ENCODE data around the gene RASAL1.

RASAL1 gene, protein sequence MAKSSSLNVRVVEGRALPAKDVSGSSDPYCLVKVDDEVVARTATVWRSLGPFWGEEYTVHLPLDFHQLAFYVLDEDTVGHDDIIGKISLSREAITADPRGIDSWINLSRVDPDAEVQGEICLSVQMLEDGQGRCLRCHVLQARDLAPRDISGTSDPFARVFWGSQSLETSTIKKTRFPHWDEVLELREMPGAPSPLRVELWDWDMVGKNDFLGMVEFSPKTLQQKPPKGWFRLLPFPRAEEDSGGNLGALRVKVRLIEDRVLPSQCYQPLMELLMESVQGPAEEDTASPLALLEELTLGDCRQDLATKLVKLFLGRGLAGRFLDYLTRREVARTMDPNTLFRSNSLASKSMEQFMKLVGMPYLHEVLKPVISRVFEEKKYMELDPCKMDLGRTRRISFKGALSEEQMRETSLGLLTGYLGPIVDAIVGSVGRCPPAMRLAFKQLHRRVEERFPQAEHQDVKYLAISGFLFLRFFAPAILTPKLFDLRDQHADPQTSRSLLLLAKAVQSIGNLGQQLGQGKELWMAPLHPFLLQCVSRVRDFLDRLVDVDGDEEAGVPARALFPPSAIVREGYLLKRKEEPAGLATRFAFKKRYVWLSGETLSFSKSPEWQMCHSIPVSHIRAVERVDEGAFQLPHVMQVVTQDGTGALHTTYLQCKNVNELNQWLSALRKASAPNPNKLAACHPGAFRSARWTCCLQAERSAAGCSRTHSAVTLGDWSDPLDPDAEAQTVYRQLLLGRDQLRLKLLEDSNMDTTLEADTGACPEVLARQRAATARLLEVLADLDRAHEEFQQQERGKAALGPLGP

DNA sequence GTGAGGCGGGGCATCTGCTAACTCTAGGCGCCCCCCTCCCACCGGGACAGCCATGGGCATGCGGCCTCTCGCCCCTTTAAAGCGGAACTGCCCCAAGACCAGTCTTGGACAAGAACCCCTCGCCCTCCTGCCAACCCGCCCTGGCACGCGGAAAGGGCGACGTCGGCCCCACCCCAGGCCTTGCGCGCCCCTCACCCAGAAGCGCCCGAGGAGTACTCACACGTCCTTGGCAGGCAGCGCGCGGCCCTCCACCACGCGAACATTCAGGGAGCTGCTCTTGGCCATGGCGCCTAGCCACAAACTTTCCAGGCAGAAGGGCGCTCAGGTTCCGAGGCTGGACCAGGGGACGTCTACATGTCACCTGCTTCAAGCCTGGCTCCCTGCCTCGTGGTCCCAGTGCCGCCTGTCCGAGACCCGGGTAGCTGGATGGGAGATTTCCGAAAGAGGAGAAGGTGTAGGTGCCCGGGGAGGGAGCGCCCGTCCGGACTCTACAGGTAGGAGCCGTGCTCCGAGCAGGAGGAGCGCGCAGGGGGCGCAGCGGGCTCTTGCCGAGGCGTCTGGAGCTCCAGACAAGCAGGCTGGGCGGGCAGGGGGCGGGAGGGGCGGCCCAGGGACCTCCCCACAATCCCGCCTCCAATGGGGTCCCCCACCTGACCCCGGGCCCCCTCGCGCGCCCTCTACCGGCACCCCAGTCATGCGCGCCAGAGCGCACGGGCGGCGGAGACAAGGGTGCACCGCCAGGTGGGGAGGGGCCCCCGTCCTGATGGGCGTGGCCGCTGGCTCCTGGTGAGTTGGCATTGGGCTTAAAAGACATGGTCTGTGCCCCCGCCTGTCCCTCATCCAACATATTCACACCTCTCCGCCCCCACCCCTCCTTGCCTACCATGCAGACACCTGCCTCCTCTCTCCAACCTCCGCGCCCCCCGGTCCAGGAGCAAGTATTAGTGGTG is at the start of gene RASAL1:
TSS of gene RASAL1 (minus strand) at position 584 of the 950 bp plus-strand sequence. CDS start at position 285, 299 bp downstream.
- peak in 1 of 2 donors; percentile 18 for DNase-seq

- DNase-seq, result peak; percentile 83 to 89
These were observed 49.3 kb upstream of the RASAL1 start for GRCh38 chr12:113184900-113185179.

DNA sequence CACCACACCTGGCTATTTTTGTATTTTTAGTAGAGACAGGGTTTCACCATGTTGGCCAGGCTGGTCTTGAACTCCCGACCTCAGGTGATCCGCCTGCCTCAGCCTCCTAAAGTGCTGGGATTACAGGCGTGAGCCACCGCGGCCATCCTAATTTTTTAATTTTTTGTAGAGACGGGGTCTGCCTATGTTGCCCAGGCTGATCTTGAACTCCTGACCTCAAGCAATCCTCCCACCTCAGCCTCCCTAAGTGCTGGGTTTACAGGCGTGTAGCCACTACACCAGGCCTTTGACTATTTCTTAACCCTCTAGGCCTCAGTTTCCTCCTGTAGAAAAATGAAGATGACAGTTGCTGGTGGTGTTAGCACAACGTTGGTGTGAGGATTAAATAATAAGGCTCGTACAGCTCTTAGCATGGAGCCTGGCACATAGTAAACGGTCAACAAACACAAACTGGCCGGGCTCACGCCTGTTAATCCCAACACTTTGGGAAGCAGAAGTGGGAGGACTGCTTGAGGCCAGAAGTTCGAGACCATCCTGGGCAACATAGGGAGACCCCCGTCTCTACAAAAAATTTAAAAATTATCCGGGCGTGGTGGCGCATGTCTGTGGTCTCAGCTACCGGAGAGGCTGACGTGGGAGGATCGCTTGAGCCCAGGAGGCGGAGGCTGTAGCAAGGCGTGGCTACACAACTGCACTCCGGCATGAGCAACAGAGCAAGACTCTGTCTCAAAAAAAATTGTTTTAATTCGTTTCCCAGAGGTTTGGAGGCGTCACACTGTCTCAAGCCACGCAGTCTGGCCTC is 48.7 kb upstream of the RASAL1 start:
- no peak for DNase-seq

DNA sequence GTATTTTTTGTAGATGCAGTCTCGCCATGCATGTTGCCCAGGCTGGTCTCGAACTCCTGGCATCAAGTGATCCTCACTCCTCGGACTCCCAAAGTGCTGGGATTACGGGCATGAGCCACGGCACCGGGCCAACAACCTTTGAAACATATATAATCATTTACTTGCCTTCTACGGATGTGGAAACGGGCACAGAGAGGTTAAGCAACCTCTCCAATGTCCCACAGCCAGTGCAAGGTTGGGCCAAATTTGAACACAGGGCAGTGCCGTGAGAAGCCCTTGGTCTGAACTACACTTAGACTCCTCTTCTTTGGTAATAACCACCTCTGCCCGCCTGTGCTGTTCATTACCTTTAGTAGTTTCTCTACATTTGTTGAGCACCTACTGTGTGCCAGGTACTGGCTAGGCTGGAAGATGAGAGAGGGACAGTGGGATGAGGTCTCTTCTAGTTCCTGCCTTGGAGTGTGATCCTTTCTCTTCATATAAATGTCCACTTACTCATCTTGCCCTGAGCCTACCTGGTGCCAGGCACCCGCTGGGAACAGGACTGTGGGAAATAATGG is 47.5 kb upstream of the RASAL1 start:
- DNase-seq, result no peak

DNA sequence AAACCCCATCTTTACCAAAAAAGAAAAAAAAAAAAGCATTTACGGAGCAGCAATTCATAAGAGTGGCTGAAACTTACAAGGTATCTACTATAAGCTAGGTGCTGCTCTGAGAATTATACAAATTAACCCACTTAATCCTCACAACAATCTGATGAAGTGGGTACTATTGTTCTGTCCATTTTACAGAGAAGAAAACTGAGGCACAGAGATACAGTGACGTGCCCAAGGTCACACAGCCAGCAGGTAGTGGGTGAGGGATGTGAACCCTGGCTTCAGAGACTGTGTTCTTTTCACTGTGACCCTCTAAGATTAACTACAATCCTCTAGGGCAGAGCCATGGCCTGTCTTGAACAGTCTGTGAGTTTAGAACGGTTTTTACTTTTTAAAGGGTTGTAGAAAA is 46.4 kb upstream of the RASAL1 start:
- no peak for DNase-seq

- DNase-seq, result no peak
These were observed 44.8 kb upstream of the RASAL1 start for GRCh38 chr12:113180333-113180732.

DNA sequence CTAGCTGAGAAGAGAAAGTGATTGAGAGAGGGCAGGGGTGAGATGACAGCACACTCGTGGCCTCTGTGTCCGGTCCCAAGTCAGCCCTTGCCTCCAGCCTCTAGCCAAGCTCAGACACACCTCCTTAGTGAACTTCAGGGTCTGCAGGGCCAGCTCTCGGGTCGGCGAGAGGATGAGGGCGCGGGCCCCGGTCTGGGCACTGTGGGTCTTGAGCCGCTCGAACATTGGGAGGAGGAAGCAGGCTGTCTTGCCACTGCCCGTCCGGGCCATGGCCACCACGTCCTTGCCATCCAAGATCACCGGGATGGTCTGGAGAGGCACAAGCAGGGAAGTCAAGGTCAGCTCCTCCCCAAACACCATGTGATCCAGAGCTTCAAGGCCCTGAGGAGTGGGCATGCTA is 43.5 kb upstream of the RASAL1 start:
- no peak for DNase-seq

DNA sequence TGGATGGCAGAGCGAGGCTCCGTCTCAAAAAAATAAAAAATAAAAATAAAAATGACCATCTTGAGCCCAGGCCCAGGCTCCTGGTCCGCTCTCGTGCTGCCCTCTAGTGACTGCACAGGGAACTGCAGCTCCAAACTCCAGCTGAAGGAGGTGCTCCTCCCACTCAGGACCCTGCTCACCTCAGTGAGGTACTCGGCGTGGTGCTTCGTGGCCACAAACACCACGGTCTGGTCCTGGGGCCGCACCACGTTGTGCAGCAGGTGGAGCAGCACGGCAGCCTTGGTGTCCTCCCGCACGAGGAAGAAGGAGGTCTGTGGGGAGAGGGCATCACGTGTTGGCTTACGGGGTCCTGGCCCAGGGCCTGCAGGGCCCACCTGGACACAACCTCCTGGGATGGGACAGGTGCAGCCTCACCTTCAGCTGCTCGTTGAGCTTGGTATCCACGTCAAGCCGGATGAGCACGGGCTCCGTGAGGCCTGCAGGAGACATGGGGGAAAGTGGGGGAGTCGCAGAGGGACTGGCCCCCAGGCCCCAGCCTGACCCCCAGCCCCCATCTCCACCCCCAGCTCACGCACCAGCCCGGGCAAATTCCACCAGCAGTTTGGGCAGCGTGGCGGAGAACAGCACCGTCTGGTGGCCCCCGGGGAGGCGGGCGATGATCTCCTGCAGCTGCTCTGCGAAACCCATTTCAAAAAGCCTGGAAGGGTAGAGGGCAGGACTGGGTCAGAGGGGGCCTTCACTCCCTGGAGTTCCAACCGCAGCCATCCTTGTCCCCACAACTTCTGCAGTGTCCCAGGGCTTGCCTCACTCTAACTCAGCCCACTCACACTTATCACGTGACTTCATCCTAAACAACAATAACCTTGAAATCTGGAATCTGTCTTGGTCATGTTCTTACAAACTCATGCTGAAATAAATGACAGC is 39.2 kb upstream of the RASAL1 start:
- DNase-seq, result peak; percentile 55 to 90

DNA sequence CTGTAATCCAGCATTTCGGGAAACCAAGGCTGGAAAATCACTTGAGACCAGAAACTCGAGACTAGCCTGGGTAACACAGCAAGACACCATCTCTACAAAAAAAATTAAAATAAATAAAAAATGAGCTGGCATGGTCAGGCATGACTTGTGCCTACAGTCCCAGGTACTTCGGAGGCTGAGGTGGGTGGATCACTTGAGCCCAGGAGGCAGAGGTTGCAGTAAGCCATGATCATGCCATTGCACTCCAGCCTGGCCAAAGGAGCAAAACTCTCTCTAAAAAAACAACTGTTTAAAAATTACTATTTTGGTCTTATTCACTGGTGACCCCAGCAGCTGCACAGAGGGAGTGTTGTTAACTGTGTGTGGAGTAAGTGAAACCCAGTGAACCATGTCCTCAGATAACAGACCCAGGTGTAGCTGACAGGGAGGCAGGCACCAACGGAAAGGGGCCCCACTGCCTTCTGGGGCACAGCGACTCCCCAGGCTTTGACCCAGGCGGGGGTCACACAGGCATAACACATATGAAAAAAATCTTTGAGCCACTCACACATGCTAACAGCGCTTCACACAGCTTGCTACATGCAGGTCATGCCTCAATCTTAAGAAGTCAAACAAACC is 37.6 kb upstream of the RASAL1 start:
- DNase-seq, result no peak

DNA sequence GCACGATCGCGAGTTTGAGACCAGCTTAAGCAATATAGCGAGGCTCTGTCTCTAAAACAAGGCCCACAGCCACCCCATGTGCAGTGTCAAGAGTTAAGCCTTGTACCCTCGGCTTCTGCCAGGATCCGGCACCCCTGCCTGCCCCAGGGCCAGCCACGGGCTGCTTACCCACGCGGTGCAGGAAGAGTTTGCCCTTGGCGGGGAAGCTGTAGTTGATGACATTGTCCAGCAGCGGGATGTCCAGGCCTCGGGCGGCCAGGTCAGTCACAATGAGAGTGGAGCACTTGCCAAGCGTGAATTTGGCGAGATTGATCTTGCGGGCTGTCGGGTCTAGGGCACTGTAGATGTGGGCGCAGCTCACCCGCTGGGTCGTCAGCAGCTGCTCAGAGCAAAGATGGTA is 36.6 kb upstream of the RASAL1 start:
- no peak for DNase-seq

DNA sequence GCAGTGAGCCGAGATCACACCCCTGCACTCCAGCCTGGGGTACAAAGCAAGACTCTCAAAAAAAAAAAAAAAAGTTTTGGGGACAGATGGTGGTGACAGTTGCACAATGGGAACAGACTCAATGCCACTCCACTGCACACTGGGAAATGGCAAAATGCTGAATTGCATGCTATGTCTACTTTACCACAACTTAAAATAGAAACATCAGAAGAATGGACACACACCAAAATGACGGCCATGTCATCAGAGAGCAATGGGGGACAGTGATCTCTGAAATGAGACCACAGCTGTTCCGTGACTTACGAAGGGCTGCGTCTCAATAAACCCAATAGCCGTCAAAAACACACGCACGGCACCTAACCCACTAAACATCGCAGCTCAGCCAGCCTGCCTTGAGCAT is 36.0 kb upstream of the RASAL1 start:
- no peak for DNase-seq

DNA sequence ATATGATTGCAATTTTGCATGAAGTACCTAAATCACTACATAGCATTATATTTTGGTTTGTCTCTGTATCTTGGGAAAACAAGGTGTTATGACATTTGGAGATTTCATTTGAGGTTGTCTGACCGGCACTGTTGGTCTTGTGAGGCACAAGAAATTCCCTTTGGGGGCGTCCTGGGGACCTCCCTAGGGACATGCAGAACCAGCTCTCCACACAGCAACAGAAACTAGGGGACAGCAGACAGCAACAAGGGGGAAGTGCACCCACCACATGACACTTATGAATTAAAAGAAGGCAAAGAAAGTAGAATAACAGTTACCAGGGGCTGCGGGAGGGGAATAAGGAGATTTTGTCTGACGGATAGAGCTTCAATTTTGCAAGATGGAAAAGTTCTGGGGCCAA is 35.4 kb upstream of the RASAL1 start:
- DNase-seq, result peak in 1 of 2 donors; percentile 42

DNA sequence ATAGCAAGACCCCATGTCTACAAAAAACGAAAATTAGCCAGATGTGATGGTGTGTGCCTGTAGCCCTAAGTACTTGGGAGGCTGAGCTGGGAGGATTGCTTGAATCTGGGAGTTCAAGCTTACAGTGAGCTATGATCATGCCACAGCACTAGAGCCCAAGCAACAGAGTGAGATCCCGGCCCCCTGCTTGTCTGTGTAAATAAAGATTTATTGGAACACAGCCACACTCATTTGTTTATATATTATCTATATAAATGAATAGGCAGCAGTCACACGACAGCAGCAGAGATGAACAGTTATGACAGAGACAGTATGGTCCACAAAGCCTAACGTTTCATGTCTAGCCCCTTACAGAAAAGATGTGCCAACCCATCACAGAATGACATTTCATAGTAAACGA is 34.9 kb upstream of the RASAL1 start:
- no peak for DNase-seq

DNA sequence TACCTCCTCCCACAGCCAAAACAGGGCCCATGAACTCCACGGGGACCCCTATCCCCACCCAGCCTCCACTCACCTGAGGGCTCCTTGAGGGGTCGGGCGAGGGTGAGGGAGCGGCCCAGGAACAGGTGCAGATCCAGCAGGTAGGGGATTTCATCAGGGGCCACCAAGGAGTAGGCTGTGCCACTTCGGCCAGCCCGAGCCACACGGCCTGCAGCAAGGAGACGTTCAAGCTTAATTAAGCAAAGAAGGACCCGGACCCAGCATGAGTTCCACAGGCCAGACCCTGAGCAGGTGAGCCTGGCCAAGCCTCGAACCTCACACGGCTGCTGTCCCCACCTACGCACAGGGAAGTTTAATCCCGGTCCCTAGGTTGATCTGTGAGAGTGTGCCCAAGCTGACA is 34.1 kb upstream of the RASAL1 start:
- no peak for DNase-seq

DNA sequence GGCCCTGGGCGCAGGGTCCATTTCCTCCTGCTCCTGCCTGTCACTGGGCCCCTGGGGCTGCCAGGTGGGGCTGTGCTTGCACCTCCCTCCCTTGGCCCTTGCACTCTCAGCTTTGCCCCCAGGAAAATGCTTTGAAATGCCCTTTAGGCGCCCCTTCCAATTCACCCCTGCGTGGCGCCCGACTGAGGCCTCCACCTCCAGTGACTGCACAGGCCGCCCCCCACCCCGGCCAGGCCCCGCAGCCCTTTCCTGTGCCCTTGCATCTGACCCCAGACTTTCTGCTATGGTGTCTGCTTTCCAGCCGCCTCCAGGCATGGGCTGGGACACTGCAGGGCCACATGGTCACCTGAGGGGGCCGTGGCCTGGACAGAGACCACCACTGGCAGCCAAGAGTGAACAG is 32.3 kb upstream of the RASAL1 start:
- no peak for DNase-seq

DNA sequence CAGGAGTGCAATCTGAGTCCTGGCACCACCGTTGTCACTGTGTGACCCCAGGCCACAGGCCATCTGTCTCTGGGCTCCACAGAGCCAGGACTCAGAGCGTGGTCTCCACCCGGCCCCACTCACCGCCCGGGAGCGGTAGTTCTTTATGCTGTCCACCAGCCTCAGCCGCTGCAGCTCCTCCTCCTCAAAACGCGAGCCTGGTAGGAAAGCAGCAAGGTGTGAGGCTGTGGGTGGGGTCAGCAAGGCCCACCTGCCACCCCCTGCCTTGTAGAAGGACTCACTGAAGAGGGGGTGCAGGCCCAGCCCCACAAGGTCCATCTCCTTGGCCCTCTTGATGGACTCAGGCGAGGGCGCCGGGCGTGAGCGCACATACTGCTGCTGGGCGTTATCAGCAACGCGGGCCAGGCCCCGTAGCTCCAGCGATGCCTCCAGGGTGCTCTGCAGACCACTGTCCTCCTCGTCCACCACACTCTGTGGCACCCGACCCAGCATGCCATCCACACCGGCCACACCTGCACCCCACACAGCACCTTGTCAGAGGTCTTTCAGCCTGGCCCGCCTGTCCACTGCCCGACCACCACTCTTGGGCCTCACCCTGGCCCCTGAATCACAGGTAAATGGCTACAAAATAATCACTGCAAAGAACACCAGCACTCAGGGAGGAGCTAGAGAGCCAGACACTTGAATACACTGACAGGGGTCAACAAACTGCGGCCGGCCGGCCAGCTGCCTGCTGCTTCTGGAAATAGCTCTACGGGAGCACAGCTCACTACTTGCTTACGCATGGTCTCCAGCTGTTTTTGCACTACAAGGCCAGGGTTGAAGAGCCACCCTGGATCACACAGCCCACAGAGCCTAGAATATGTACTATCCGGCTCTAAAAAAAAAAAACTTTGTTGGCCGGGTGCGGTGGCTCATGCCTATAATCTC is 30.2 kb upstream of the RASAL1 start:
- no peak for DNase-seq

DNA sequence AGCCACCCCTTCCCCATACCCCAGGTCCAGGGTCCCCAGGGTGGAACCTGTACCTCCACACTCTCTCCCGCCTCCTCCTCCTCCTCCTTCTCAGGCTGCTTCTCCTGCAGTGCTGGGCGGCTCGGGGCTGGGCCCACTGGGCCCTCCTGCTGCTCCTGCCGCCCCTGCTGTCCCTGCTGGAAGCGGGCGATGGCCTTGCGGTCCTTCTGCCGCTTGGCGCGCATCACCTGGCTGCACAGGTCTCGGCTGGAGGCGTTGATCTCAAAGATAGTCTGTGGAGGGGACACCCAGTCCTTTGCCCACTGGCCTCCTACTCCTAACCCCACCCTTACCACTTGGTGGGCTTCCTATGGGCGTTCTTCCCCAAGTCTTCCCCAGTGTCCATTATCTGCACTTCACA is 28.5 kb upstream of the RASAL1 start:
- DNase-seq, result no peak

GRCh38 chr12:113163030-113163360 is 27.4 kb upstream of the RASAL1 start:
- DNase-seq, result no peak
